ENCODE results near the gene HECA.
"Not testable (repeated sequence)": the region's sequence is repeated elsewhere in the genome, so short reads cannot be mapped to it uniquely, and the experiment has no call there.

HECA gene

DNA sequence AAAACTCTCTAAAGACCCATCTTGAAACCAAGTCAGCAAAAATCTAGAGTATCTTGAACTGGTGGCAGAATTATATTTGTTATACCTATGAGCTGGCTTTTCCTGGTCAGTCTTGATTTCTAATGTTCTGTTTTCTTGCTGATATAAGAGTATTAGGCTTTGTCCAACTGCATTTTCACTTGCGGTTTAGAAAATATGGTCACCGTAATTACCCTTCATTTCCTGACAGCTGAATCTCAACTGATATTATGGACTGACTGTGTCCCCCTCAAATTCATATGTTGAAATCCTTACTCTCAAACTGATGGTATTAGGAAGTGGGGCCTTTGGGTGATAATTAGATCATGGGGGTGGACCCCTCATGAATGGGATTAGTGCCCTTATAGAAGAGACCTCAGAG is 84.9 kb downstream of the HECA start:
- DNase-seq, result no peak

DNA sequence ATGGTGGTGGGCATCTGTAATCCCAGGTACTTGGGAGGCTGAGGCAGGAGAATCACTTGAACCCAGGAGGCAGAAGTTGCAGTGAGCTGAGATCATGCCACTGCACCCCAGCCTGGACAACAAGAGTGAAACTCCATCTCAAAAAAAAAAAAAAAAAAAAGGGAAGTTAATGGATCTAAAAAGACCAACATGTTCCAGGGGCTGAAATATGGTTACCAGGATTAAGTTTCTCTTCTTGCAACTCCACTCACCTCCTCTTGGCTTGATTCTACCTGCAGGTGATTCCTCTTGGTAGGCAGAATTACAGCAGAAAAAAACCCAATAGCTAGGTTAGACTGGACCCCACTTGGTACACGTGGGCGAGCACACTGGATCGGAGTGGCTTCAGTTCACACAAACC is 93.5 kb downstream of the HECA start:
- DNase-seq, result not testable (repeated sequence)
